Measurements from ENCODE around the gene WDR75.
"Not testable (repeated sequence)": the region's sequence is repeated elsewhere in the genome, so short reads cannot be mapped to it uniquely, and the experiment has no call there.

Gene WDR75

GRCh38 chr2:189437926-189438325 lies 3.3 kb upstream of the WDR75 start:
- no peak for DNase-seq (ENCODE audit: low read depth, low spot score)
- H3K4me3 ChIP-seq (ENCODE audit: low read length) = no peak overlapping the region

- H3K4me3 ChIP-seq (ENCODE audit: low read length) = no peak overlapping the region
- DNase-seq (ENCODE audit: low read depth, low spot score) = peak; percentile 24
These were observed 1.9 kb upstream of the WDR75 start for GRCh38 chr2:189439342-189439741.

- H3K4me3 ChIP-seq (ENCODE audit: low read length) = peak overlapping the region; percentile 89
- DNase-seq (ENCODE audit: low read depth, low spot score) = no peak
These were observed 679 bp upstream of the WDR75 start for GRCh38 chr2:189440644-189440946.

- DNase-seq (ENCODE audit: low read depth, low spot score) = no peak
These were observed 418 bp downstream of the WDR75 start for GRCh38 chr2:189441709-189442074.

GRCh38 chr2:189442468-189442867 lies 1.2 kb downstream of the WDR75 start:
- peak overlapping the region; percentile 89 for H3K4me3 ChIP-seq (ENCODE audit: low read length)

More at GRCh38 chr2:189441709-189442074, 418 bp downstream of the WDR75 start:
- peak overlapping the region; percentile 89 for H3K4me3 ChIP-seq (ENCODE audit: low read length)

GRCh38 chr2:189444322-189444721 lies 3.0 kb downstream of the WDR75 start:
- DNase-seq (ENCODE audit: low read depth, low spot score) = no peak
- H3K4me3 ChIP-seq (ENCODE audit: low read length) = no peak overlapping the region

More at GRCh38 chr2:189442468-189442867, 1.2 kb downstream of the WDR75 start:
- DNase-seq (ENCODE audit: low read depth, low spot score) = no peak

GRCh38 chr2:189446780-189447179 lies 5.5 kb downstream of the WDR75 start:
- H3K4me3 ChIP-seq (ENCODE audit: low read length) = no peak overlapping the region
- DNase-seq (ENCODE audit: low read depth, low spot score) = no peak

GRCh38 chr2:189454009-189454408 lies 12.7 kb downstream of the WDR75 start:
- DNase-seq (ENCODE audit: low read depth, low spot score) = no peak
- H3K4me3 ChIP-seq (ENCODE audit: low read length) = no peak overlapping the region

- H3K4me3 ChIP-seq (ENCODE audit: low read length) = no peak overlapping the region
- DNase-seq (ENCODE audit: low read depth, low spot score) = no peak
These were observed 23.8 kb downstream of the WDR75 start for GRCh38 chr2:189465076-189465475.

- no peak for DNase-seq (ENCODE audit: low read depth, low spot score)
- no peak overlapping the region for H3K4me3 ChIP-seq (ENCODE audit: low read length)
These were observed 24.2 kb downstream of the WDR75 start for GRCh38 chr2:189465478-189465877.

GRCh38 chr2:189466046-189466445 lies 24.8 kb downstream of the WDR75 start:
- DNase-seq (ENCODE audit: low read depth, low spot score) = no peak
- H3K4me3 ChIP-seq (ENCODE audit: low read length) = no peak overlapping the region

- peak; percentile 16 for DNase-seq (ENCODE audit: low read depth, low spot score)
- no peak overlapping the region for H3K4me3 ChIP-seq (ENCODE audit: low read length)
These were observed 25.4 kb downstream of the WDR75 start for GRCh38 chr2:189466656-189467055.

GRCh38 chr2:189467160-189467559 lies 25.9 kb downstream of the WDR75 start:
- no peak overlapping the region for H3K4me3 ChIP-seq (ENCODE audit: low read length)
- no peak for DNase-seq (ENCODE audit: low read depth, low spot score)

- no peak overlapping the region for H3K4me3 ChIP-seq (ENCODE audit: low read length)
These were observed 26.3 kb downstream of the WDR75 start for GRCh38 chr2:189467593-189467992.

GRCh38 chr2:189474526-189474925 lies 33.3 kb downstream of the WDR75 start:
- no peak for DNase-seq (ENCODE audit: low read depth, low spot score)
- H3K4me3 ChIP-seq (ENCODE audit: low read length) = no peak overlapping the region

More at GRCh38 chr2:189467593-189467992, 26.3 kb downstream of the WDR75 start:
- no peak for DNase-seq (ENCODE audit: low read depth, low spot score)

- no peak for DNase-seq (ENCODE audit: low read depth, low spot score)
- H3K4me3 ChIP-seq (ENCODE audit: low read length) = no peak overlapping the region
These were observed 36.5 kb downstream of the WDR75 start for GRCh38 chr2:189477756-189478155.

GRCh38 chr2:189478289-189478688 lies 37.0 kb downstream of the WDR75 start:
- not testable (repeated sequence) for DNase-seq (ENCODE audit: low read depth, low spot score); H3K4me3 ChIP-seq (ENCODE audit: low read length)

- DNase-seq (ENCODE audit: low read depth, low spot score) = no peak
- H3K4me3 ChIP-seq (ENCODE audit: low read length) = no peak overlapping the region
These were observed 39.8 kb downstream of the WDR75 start for GRCh38 chr2:189481071-189481470.

- no peak overlapping the region for H3K4me3 ChIP-seq (ENCODE audit: low read length)
- no peak for DNase-seq (ENCODE audit: low read depth, low spot score)
These were observed 42.3 kb downstream of the WDR75 start for GRCh38 chr2:189483571-189483970.

GRCh38 chr2:189483980-189484740 lies 42.9 kb downstream of the WDR75 start:
- DNase-seq (ENCODE audit: low read depth, low spot score) = no peak
- H3K4me3 ChIP-seq (ENCODE audit: low read length) = no peak overlapping the region

GRCh38 chr2:189485146-189485545 lies 43.9 kb downstream of the WDR75 start:
- no peak overlapping the region for H3K4me3 ChIP-seq (ENCODE audit: low read length)
- no peak for DNase-seq (ENCODE audit: low read depth, low spot score)
